Neural cell (in vitro differentiated cells): ENCODE data around the gene GBP4. TPM values are rescaled to one million over a fixed set of nuclear protein-coding genes. Genes with fewer than 3 reads are reported as not detected.

Source experiments
- H2AFZ ChIP-seq: fragments of 200-600, 300-800 bp; sonication (generic), shearing (Covaris generic); 2 replicates; pipeline ENCODE4 v1.6.0; 2014; ENCODE audit warnings: low read depth, mild to moderate bottlenecking, antibody characterized with exemption, low read length, moderate library complexity
- H3F3A ChIP-seq: fragments of 200-600 bp; shearing (Covaris generic); 2 replicates; pipeline ENCODE4 v1.6.1; 2016; ENCODE audit warnings: mild to moderate bottlenecking, moderate library complexity, mixed read lengths, antibody characterized with exemption, low read length; ENCODE audit not compliant: insufficient read depth, poor library complexity, severe bottlenecking
- H3K27ac ChIP-seq: fragments of 200-600, 300-800 bp; sonication (generic), shearing (Covaris generic); 2 replicates; pipeline ENCODE4 v1.5.1; 2014; ENCODE audit warnings: mild to moderate bottlenecking, low read length, moderate library complexity
- H3K27me3 ChIP-seq: fragments of 300-800, 200-600 bp; sonication (generic), shearing (Covaris generic); 2 replicates; pipeline ENCODE4 v1.6.0; 2014; ENCODE audit warnings: mild to moderate bottlenecking, low read depth, low read length, moderate library complexity; ENCODE audit not compliant: insufficient read depth
- H3K36me3 ChIP-seq: fragments of 300-800, 200-600 bp; sonication (generic), shearing (Covaris generic); 2 replicates; pipeline ENCODE4 v1.5.1; 2014; ENCODE audit warnings: mild to moderate bottlenecking, antibody characterized with exemption, low read length, moderate library complexity; ENCODE audit not compliant: insufficient read depth
- H3K4me2 ChIP-seq: fragments of 300-800, 200-600 bp; sonication (generic), shearing (Covaris generic); 2 replicates; pipeline ENCODE4 v1.6.0; 2014; ENCODE audit warnings: mild to moderate bottlenecking, low read length
- H3K4me3 ChIP-seq: fragments of 300-800, 200-600 bp; sonication (generic), shearing (Covaris generic); 2 replicates; pipeline ENCODE4 v1.5.1; 2014; ENCODE audit warnings: mild to moderate bottlenecking, low read length, moderate library complexity
- H3K79me2 ChIP-seq: fragments of 200-600 bp; shearing (Covaris generic); replicated peaks from 2 replicates; pipeline ENCODE4 v1.6.0; 2014; ENCODE audit warnings: mild to moderate bottlenecking, low read length, moderate library complexity; ENCODE audit not compliant: insufficient read depth
- H3K9ac ChIP-seq: fragments of 300-800, 200-600 bp; sonication (generic), shearing (Covaris generic); 2 replicates; pipeline ENCODE4 v1.6.1; 2016; ENCODE audit warnings: mild to moderate bottlenecking, low read length, mixed read lengths
- H3K9me2 ChIP-seq: fragments of 200-600 bp; shearing (Covaris generic); 2 replicates; pipeline ENCODE4 v1.6.1; 2016; ENCODE audit warnings: mild to moderate bottlenecking, low read length, mixed read lengths; ENCODE audit not compliant: insufficient read depth
- H3K9me3 ChIP-seq: fragments of 200-600, 300-800 bp; sonication (generic), shearing (Covaris generic); 2 replicates; pipeline ENCODE4 v1.6.1; 2016; ENCODE audit warnings: mild to moderate bottlenecking, mixed run types, low read length, moderate library complexity, mixed read lengths
- H4K20me1 ChIP-seq: fragments of 200-600 bp; shearing (Covaris generic); 2 replicates; pipeline ENCODE4 v1.6.1; 2016; ENCODE audit warnings: mild to moderate bottlenecking, mixed run types; ENCODE audit not compliant: insufficient read depth
- CTCF ChIP-seq: fragments of 450-650 bp; IDR thresholded peaks from 2 replicates; pipeline ENCODE4 v1.5.1; 2014; ENCODE audit warnings: antibody characterized with exemption, mild to moderate bottlenecking, moderate library complexity; ENCODE audit not compliant: poor library complexity, severe bottlenecking
- EP300 ChIP-seq: fragments of 450-650 bp; conservative IDR thresholded peaks from 2 replicates; pipeline ENCODE4 v1.6.1; 2014; ENCODE audit warnings: antibody characterized with exemption, mild to moderate bottlenecking, moderate library complexity; ENCODE audit not compliant: poor library complexity, severe bottlenecking
- EZH2 ChIP-seq: fragments of 200-600, 300-800 bp; shearing (Covaris generic), sonication (generic); IDR thresholded peaks from 2 replicates; pipeline ENCODE4 v1.6.1; 2014; ENCODE audit warnings: antibody characterized with exemption, low read length, borderline replicate concordance, mild to moderate bottlenecking; ENCODE audit not compliant: insufficient read depth, poor library complexity, severe bottlenecking
- MXI1 ChIP-seq: fragments of 450-650 bp; conservative IDR thresholded peaks from 2 replicates; pipeline ENCODE4 v1.6.1; 2014; ENCODE audit warnings: antibody characterized with exemption, mild to moderate bottlenecking; ENCODE audit not compliant: poor library complexity, severe bottlenecking
- POLR2AphosphoS5 ChIP-seq: IDR thresholded peaks from 2 replicates; pipeline ENCODE4 v1.6.1; 2012
- RAD21 ChIP-seq: fragments of 450-650 bp; conservative IDR thresholded peaks from 2 replicates; pipeline ENCODE4 v1.6.1; 2014; ENCODE audit warnings: antibody characterized with exemption, mild to moderate bottlenecking, moderate library complexity
- REST ChIP-seq: IDR thresholded peaks from 2 replicates; pipeline ENCODE4 v1.6.1; 2012; ENCODE audit warnings: borderline replicate concordance
- SMC3 ChIP-seq: fragments of 450-650 bp; conservative IDR thresholded peaks from 2 replicates; pipeline ENCODE4 v1.6.1; 2014; ENCODE audit warnings: antibody characterized with exemption, mild to moderate bottlenecking, moderate library complexity; ENCODE audit not compliant: poor library complexity
- TAF1 ChIP-seq: IDR thresholded peaks from 2 replicates; pipeline ENCODE4 v1.6.1; 2012; ENCODE audit warnings: low read depth
- polyA plus RNA-seq: library from polyadenylated mRNA; depleted of rRNA; stranded (reverse); fragments of >200 nt; gene quantifications from 2 replicates; pipeline ENCODE4 v1.2.3, GENCODE V29; 2014

Gene GBP4
- polyA plus RNA-seq, 1 donor from 2014 or later: not detected

- no peak overlapping the region for H3K4me2 ChIP-seq
Measured at GRCh38 chr1:89190017-89190416, 8.7 kb downstream of the GBP4 start.

GRCh38 chr1:89179343-89179742 is 19.4 kb downstream of the GBP4 start:
- H3F3A ChIP-seq: no peaks in the 10 kb centered on the region
- no peaks in the 10 kb centered on the region for H3K9me3 ChIP-seq
- H3K36me3 ChIP-seq: no peaks in the 10 kb centered on the region
- no peak overlapping the region for H3K4me3 ChIP-seq
- H3K27me3 ChIP-seq: no peaks in the 10 kb centered on the region
- no peaks in the 10 kb centered on the region for H3K79me2 ChIP-seq
- H2AFZ ChIP-seq: no peak overlapping the region
- H3K9me2 ChIP-seq: no peaks in the 10 kb centered on the region
- no peak overlapping the region for H3K4me2 ChIP-seq
- no peak overlapping the region for H3K27ac ChIP-seq
- H3K9ac ChIP-seq: no peak overlapping the region
- no peaks in the 10 kb centered on the region for H4K20me1 ChIP-seq
- no peak for TF ChIP-seq POLR2AphosphoS5
- TF ChIP-seq SMC3: no peak
- TF ChIP-seq REST: no peak
- TF ChIP-seq EP300: no peak
- no peak for TF ChIP-seq RAD21
- no peak for TF ChIP-seq CTCF
- TF ChIP-seq TAF1: no peak
- no peak for TF ChIP-seq MXI1
- no peak for TF ChIP-seq EZH2

More at GRCh38 chr1:89190017-89190416, 8.7 kb downstream of the GBP4 start:
- H4K20me1 ChIP-seq: no peaks in the 10 kb centered on the region
- no peaks in the 10 kb centered on the region for H3F3A ChIP-seq
- no peak overlapping the region for H2AFZ ChIP-seq
- H3K9me2 ChIP-seq: no peaks in the 10 kb centered on the region
- H3K79me2 ChIP-seq: no peaks in the 10 kb centered on the region
- H3K9ac ChIP-seq: no peak overlapping the region
- no peaks in the 10 kb centered on the region for H3K27me3 ChIP-seq
- H3K27ac ChIP-seq: no peak overlapping the region
- H3K36me3 ChIP-seq: no peaks in the 10 kb centered on the region
- no peak overlapping the region for H3K4me3 ChIP-seq
- no peaks in the 10 kb centered on the region for H3K9me3 ChIP-seq
- TF ChIP-seq SMC3: no peak

GRCh38 chr1:89176971-89177370 is 21.8 kb downstream of the GBP4 start:
- Histone ChIP-seq H3K9me2 (no peaks in the 10 kb centered on the region), H3K9me3 (no peaks in the 10 kb centered on the region), H3K27ac (no peak overlapping the region), H3K36me3 (no peaks in the 10 kb centered on the region), H3K27me3 (no peaks in the 10 kb centered on the region), H3K4me3 (no peak overlapping the region), H3K79me2 (no peaks in the 10 kb centered on the region), H2AFZ (no peak overlapping the region), H3F3A (no peaks in the 10 kb centered on the region), H4K20me1 (no peaks in the 10 kb centered on the region), H3K9ac (no peak overlapping the region), H3K4me2 (no peak overlapping the region)
- no peak for TF ChIP-seq EP300
